ENCODE data around the gene PYGB. TPM values are rescaled to one million over a fixed set of nuclear protein-coding genes. Genes with fewer than 3 reads are reported as not detected.

PYGB gene
- total and polyA plus RNA-seq, 2 donors (not counting 1 experiment from before 2014, with no cell fraction given): 22.5 to 30.6 TPM

GRCh38 chr20:25319241-25320034, 71.6 kb downstream of the PYGB start:
- DNase-seq (no peak), ATAC-seq (ENCODE audit: low read depth) (no peak)
- no peaks in the 10 kb centered on the region for H3K27me3 ChIP-seq (replicated peaks in 1 of 4; ENCODE audit: control extremely low read depth in 1 of 4, control insufficient read depth in 3 of 4, insufficient read depth in 4 of 4, low read length in 3 of 4)
- no peaks in the 10 kb centered on the region for H3K9me3 ChIP-seq (ENCODE audit: control extremely low read depth in 1 of 3, control insufficient read depth in 2 of 3, insufficient read depth in 1 of 3, low read length in 2 of 3)
- Mint-ChIP-seq H3K9me3 (ENCODE audit: insufficient read depth) (no peaks in the 10 kb centered on the region), H3K27me3 (no peaks in the 10 kb centered on the region), H3K4me1 (peaks cover 40% of the 10 kb centered on the region), H3K27ac (peak overlapping the region; percentile 93), H3K4me3 (peak overlapping the region; percentile 67)
- H2AFZ ChIP-seq (ENCODE audit: insufficient read depth, low read depth, low read length, poor library complexity, severe bottlenecking): peak overlapping the region; percentile 55
- 86% methylated on average over 10 of the region's 11 CpGs for WGBS (ENCODE audit: insufficient coverage)
- H3K9ac ChIP-seq (ENCODE audit: low read length): peak overlapping the region; percentile 6
- H3K4me3 ChIP-seq (ENCODE audit: control extremely low read depth in 1 of 5, extremely low read depth in 1 of 5, insufficient read depth in 1 of 5, low read depth in 2 of 5, low read length in 4 of 5): no peak overlapping the region
- ChIA-PET CTCF (interaction anchor here (1.0 to 2.0 kb wide), 5 partner anchors 24 to 82 kb away, joined by 4 to 21 read pairs (median 8); partner anchors contain the start of gene ABHD12), POLR2A (interaction anchor here (0.6 to 1.8 kb wide), 2 partner anchors 19 to 71 kb away, joined by 3 to 4 read pairs; partner anchors contain the start of gene ABHD12)
- peaks cover 17 to 27% of the 10 kb centered on the region in 2 donors for H3K4me1 ChIP-seq (ENCODE audit: control insufficient read depth in 2 of 2, insufficient read depth in 2 of 2, low read length in 2 of 2)
- no peaks in the 10 kb centered on the region for H4K20me1 ChIP-seq (ENCODE audit: control insufficient read depth, insufficient read depth, low read length, poor library complexity, severe bottlenecking)
- intact Hi-C loops (cut with micrococcal nuclease): loop anchor here (2.0 to 10.0 kb wide), 2 partner anchors 71 to 305 kb away; partner anchors contain the start of genes ABHD12 and NANP
- H3K27ac ChIP-seq (ENCODE audit: low read length in 2 of 2): peak overlapping the region; percentile 23 to 70
- peak overlapping the region; percentile 52 for H3K4me2 ChIP-seq (replicated peaks; ENCODE audit: low read depth, low read length, poor library complexity, severe bottlenecking)
- H3K79me2 ChIP-seq (ENCODE audit: control insufficient read depth, insufficient read depth, low read length): peaks cover 9% of the 10 kb centered on the region
- peaks cover 0 to 6% of the 10 kb centered on the region in 2 experiments for H3K36me3 ChIP-seq (replicated peaks in 1 of 2; ENCODE audit: control extremely low read depth in 1 of 2, control insufficient read depth in 1 of 2, extremely low read depth in 1 of 2, insufficient read depth in 2 of 2, low read length in 1 of 2)
- no peak for TF ChIP-seq EZH2 (IDR thresholded peaks at IDR 0.05; ENCODE audit: borderline replicate concordance, insufficient read depth, low read depth, low read length, poor library complexity, severe bottlenecking)
- TF ChIP-seq CTCF (IDR thresholded peaks at IDR 0.05): no peak

All from B cell (primary cell).